Right lobe of liver (tissue), 6 donors: ENCODE results near the gene EHBP1L1. TPM values are rescaled to one million over a fixed set of nuclear protein-coding genes. Genes with fewer than 3 reads are reported as not detected.
A peak's percentile ranks its signal among the peaks of the same experiment; 100 is the strongest.

ENCODE experiments used
- ATAC-seq, 4 donors: fragments of 200-7000 bp; cut with Tn5 transposase; one replicate each; pipeline ENCODE4 v1.9.1; 2020; ENCODE audit warnings: mild to moderate bottlenecking in 4 of 4, moderate library complexity in 4 of 4
- DNase-seq, 3 donors: peaks; one replicate each; pipeline ENCODE4 v3.0.0-alpha.2; 2020
- H3K27ac ChIP-seq, 3 donors: fragments of 200-600 bp; one replicate each; pipeline ENCODE4 v1.8.0; 2022
- H3K27me3 ChIP-seq, 2 donors: fragments of 200-600 bp; one replicate each; pipeline ENCODE4 v1.8.0; 2022
- H3K36me3 ChIP-seq, 4 donors: fragments of 200-600 bp; sonication (generic) in 1 of 4; one replicate each; pipeline versions ENCODE4 v1.5.1 to v1.8.0; 2017 to 2022; ENCODE audit warnings: control low read depth in 1 of 4
- H3K4me1 ChIP-seq, 4 donors: fragments of 200-600 bp; sonication (generic) in 1 of 4; one replicate each; pipeline versions ENCODE4 v1.5.1 to v1.8.0; 2017 to 2022; ENCODE audit warnings: control low read depth in 1 of 4
- H3K4me3 ChIP-seq, 3 donors: fragments of 200-600 bp; one replicate each; pipeline ENCODE4 v1.8.0; 2022
- H3K9me3 ChIP-seq, 4 donors: fragments of 200-600 bp; sonication (generic) in 1 of 4; one replicate each; pipeline versions ENCODE4 v1.5.1 to v1.8.0; 2017 to 2022; ENCODE audit warnings: control low read depth in 1 of 4
- POLR2A ChIP-seq: fragments of 450-650 bp; IDR thresholded peaks from one replicate; pipeline ENCODE4 v1.6.1; 2017; ENCODE audit warnings: antibody characterized with exemption, mild to moderate bottlenecking
- WGBS: methylation state at CpG from one replicate; pipeline ENCODE4 v1.1.6; 2018; ENCODE audit warnings: low coverage, low lambda C conversion rate; ENCODE audit not compliant: insufficient coverage; ENCODE audit errors: missing lambda C conversion rate; 5-methylcytosine and 5-hydroxymethylcytosine counted together
- intact Hi-C, 2 donors: fragments of 100-400 bp; cut with DNase I; formaldehyde crosslinking; loops; one replicate each; pipeline versions ENCODE4 v1.11.2 to v1.14.1; 2022
- total RNA-seq, 6 experiments: library from RNA; depleted of rRNA in 2 of 6; stranded (reverse); fragments of >200 nt in 2 of 6; fragmentation: NEBNext Ultra II Directional in 3 of 6; extraction: Animal tissue kit (Norgen Biotek cat#: 25700) in 3 of 6; gene quantifications; one replicate each; pipeline versions ENCODE4 v1.1.0 to v1.2.4, GENCODE V29; 2016 to 2023
- TF ChIP-seq, protein P1 (sequence below), 4 donors: fragments of 200-600 bp in 3 of 4; fragments of 450-650 bp in 1 of 4; IDR thresholded peaks; one replicate each; pipeline versions ENCODE4 v1.5.1 to v1.8.0; 2016 to 2022; ENCODE audit warnings: antibody characterized with exemption in 4 of 4, mild to moderate bottlenecking in 2 of 4
- donor health status: DM: no; HTN: yes; CAD: no.
- donor health status: DM: no; HTN: no; CAD: no.
- donor health status: DM: no; HTN: no; CAD: no.
- donor health status: DM: no; HTN: yes; CAD: no.
- donor health status: DM: no; HTN: yes; CAD: no.

The EHBP1L1 gene
- total RNA-seq, 6 experiments from 2014 or later: 10.0 to 29.9 (median 13.7) TPM

DNA sequence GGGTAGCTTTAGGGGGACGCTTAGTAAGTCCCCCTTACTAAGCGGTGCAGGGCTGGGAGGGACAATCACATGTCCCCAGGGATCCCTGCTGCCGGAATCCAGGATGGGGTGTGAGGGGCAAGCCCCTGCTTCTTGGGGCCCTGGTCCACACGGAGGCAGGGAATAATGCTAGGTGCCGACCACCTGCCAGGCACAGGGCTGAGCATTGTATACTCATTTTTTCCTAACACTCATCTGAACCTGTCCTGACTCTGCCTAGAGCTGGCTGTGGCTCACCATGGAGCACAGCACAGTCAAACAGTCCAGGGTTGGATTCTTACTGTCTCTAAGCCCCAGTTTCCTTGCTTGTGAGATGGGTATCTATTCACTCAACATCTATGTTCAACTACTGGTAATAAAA, 16.3 kb upstream of the EHBP1L1 start:
- DNase-seq: no peak
- Histone ChIP-seq H3K27ac (peak overlapping the region; percentile 41 to 82 (median 56)), H3K9me3 (no peaks in the 10 kb centered on the region), H3K27me3 (no peaks in the 10 kb centered on the region), H3K4me3 (no peak overlapping the region), H3K36me3 (no peaks in the 10 kb centered on the region), H3K4me1 (peaks cover 0 to 8% (median 3%) of the 10 kb centered on the region in 4 donors)
- TF ChIP-seq POLR2A: no peak
- intact Hi-C loops: no loop called here
- ATAC-seq: no peak
- WGBS: 100% methylated on average over 1 of the region's 5 CpGs

DNA sequence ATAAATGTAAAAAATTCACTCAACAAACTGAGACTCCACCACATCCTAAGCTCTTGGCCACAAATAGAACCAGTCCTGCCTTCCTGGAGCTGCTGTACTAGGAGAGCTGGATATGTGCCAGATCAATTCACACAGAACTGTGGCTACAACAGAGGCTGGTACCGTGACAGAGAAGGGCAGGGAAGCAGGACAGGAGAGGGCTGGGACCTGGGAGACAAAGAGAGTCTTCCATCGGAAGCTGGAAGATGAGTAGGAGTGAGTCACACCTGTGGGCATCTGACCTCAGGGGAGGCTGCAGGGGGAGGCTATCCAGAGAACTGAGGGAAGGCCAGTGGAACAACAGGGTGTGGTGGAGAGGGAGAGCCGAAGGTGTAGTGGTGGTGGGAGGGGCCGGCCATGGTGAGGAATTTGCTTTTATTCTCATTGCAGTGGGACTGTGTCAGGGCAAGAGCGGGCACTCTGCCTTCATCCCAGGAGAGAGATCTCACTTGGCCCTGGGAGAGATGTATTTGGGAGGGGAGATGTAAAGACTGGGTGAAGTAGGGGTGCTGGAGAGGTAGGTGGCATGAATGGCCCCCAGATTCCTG, 15.8 kb upstream of the EHBP1L1 start:
- 27% methylated on average over 4 of the region's 5 CpGs for WGBS
- H3K9me3 ChIP-seq: no peaks in the 10 kb centered on the region
- H3K27ac ChIP-seq: peak overlapping the region in 1 of 3 donors; percentile 41
- H3K4me1 ChIP-seq: peaks cover 0 to 8% (median 3%) of the 10 kb centered on the region in 4 donors
- H3K4me3 ChIP-seq: no peak overlapping the region
- H3K36me3 ChIP-seq: no peaks in the 10 kb centered on the region
- TF ChIP-seq, protein P1, sequence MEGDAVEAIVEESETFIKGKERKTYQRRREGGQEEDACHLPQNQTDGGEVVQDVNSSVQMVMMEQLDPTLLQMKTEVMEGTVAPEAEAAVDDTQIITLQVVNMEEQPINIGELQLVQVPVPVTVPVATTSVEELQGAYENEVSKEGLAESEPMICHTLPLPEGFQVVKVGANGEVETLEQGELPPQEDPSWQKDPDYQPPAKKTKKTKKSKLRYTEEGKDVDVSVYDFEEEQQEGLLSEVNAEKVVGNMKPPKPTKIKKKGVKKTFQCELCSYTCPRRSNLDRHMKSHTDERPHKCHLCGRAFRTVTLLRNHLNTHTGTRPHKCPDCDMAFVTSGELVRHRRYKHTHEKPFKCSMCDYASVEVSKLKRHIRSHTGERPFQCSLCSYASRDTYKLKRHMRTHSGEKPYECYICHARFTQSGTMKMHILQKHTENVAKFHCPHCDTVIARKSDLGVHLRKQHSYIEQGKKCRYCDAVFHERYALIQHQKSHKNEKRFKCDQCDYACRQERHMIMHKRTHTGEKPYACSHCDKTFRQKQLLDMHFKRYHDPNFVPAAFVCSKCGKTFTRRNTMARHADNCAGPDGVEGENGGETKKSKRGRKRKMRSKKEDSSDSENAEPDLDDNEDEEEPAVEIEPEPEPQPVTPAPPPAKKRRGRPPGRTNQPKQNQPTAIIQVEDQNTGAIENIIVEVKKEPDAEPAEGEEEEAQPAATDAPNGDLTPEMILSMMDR (IDR thresholded peaks at IDR 0.05): no peak
- TF ChIP-seq POLR2A: no peak
- ATAC-seq (peak in 1 of 4 donors; percentile 5), DNase-seq (no peak)
- intact Hi-C loops: no loop called here
- H3K27me3 ChIP-seq: no peaks in the 10 kb centered on the region

DNA sequence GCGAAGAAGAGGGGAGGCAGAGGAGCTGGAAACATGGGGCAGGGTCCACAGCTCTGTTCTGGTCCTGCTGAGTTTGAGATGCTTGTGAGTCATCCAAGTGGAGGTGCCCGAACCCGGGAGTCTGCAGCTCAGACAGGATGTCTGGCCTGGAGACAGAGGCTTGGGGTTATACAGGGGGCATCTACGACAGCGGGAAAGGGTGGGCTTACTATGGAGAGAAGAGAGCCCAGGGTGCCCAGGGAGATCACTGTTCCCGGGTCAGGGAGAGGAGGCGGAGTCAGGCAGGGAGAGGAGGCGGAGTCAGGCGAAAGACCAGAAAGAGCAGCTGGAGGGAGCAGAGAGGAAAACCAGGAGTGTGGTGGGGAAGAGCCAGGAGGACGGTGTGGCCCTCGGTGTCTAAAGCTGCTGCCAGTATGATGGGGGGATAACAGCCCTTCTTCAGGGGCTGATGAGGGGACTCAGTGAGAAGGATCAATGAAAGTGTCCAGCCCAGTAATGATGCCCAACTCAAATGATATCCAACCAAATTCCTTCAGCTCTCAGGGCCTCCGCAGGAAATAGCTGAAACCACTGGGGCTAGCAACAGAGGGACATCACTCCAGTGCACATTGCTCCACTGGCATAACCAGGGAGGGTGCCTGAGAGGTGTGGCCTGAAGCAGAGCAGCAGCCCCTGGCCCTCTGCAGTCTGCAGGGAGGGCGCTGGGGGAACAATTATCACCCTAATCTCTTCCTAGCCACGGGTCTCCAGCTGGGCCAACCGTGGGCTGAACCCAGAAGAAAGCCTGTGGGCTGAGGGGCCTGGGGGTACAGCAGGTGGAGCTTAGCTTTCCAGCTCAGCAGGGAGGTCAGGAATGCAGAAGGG, 15.1 kb upstream of the EHBP1L1 start:
- Histone ChIP-seq H3K27me3 (no peaks in the 10 kb centered on the region), H3K4me3 (no peak overlapping the region), H3K36me3 (no peaks in the 10 kb centered on the region), H3K9me3 (no peaks in the 10 kb centered on the region), H3K4me1 (peaks cover 0 to 8% (median 3%) of the 10 kb centered on the region in 4 donors), H3K27ac (no peak overlapping the region)
- TF ChIP-seq, protein P1 (IDR thresholded peaks at IDR 0.05): no peak
- TF ChIP-seq POLR2A: no peak
- no peak for DNase-seq
- 22% methylated on average over 10 of the region's 15 CpGs for WGBS
- intact Hi-C loops: no loop called here
- ATAC-seq: peak; percentile 5 to 33 (median 17)

DNA sequence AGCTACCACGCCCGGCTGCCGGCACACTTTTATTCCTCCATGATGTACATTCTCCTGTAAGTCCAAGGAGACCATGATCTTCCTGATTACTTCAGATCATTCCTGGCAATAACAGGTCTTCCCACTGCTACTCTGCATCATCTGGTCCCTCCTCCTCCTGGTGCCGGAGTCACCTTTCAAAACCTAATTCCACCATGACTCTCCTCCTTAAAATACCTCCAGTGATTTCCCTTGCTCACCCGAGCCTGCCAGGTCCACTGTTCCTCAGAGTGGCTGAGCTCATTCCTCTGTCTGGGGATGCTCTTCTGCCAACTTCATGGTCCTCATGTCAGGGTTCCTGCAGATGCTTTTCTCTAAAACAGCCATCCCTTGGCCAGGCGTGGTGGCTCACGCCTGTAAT, 13.8 kb upstream of the EHBP1L1 start:
- peaks cover 0 to 8% (median 3%) of the 10 kb centered on the region in 4 donors for H3K4me1 ChIP-seq
- H3K9me3 ChIP-seq: no peaks in the 10 kb centered on the region
- WGBS: 91% methylated on average over 6 of the region's 7 CpGs
- H3K27me3 ChIP-seq: no peaks in the 10 kb centered on the region
- no peak overlapping the region for H3K27ac ChIP-seq
- H3K4me3 ChIP-seq: no peak overlapping the region
- H3K36me3 ChIP-seq: no peaks in the 10 kb centered on the region
- no peak for TF ChIP-seq POLR2A
- DNase-seq (no peak), ATAC-seq (no peak)
- intact Hi-C loops: no loop called here

DNA sequence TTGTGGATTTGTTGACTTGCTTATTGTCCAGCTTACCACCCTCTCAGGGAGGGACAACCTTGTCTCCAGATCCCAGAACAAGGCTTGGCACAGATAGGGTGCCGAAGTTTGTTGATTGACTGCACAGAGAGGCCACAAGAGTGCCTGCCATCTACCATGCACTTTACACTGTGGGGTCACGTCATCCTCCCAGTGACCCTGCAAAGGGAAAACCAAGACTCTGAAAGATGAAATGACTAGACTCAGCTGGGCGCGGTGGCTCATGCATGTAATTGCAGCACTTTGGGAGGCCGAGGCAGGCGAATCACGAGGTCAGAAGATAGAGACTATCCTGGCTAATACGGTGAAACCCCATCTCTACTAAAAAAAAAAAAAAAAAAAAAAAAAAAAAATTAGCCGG, 13.1 kb upstream of the EHBP1L1 start:
- Histone ChIP-seq H3K27me3 (no peaks in the 10 kb centered on the region), H3K36me3 (no peaks in the 10 kb centered on the region), H3K4me3 (no peak overlapping the region), H3K27ac (no peak overlapping the region), H3K9me3 (no peaks in the 10 kb centered on the region), H3K4me1 (peaks cover 0 to 8% (median 3%) of the 10 kb centered on the region in 4 donors)
- ATAC-seq (no peak), DNase-seq (no peak)
- 92% methylated on average over 4 of the region's 9 CpGs for WGBS
- TF ChIP-seq POLR2A: no peak
- TF ChIP-seq, protein P1 (IDR thresholded peaks at IDR 0.05): no peak
- intact Hi-C loops: no loop called here
